OCI-LY1 (cell line): ENCODE measurements around the gene ASPDH.

Experiments used
- CTCF ChIP-seq: fragments of 200-600 bp; sonication (generic), shearing (Covaris generic); IDR thresholded peaks from 2 replicates; pipeline ENCODE4 v1.5.1; 2017; ENCODE audit warnings: mild to moderate bottlenecking, antibody characterized with exemption, low read length, moderate library complexity, mixed read lengths
- EZH2 ChIP-seq: fragments of 200-600 bp; sonication (generic), shearing (Covaris generic); IDR thresholded peaks from 2 replicates; pipeline ENCODE4 v1.8.0; 2017; ENCODE audit warnings: borderline replicate concordance, mixed run types, mild to moderate bottlenecking, antibody characterized with exemption, low read length, moderate library complexity, mixed read lengths

- no peak for TF ChIP-seq CTCF
- TF ChIP-seq EZH2: no peak
Measured at GRCh38 chr19:50562996-50563395, 49.3 kb upstream of the ASPDH start.
